MM.1S (cell line): ENCODE results near the gene LPIN2.

ENCODE experiments used
- DNase-seq: peaks from one replicate; pipeline ENCODE4 v3.0.0-alpha.2; 2015
- H2AFZ ChIP-seq: fragments of 300-600 bp; sonication (generic); 2 replicates; pipeline ENCODE4 v1.6.0; 2016; ENCODE audit warnings: antibody characterized with exemption, low read length
- H3F3A ChIP-seq: fragments of 300-600 bp; sonication (generic); 2 replicates; pipeline ENCODE4 v1.6.1; 2016; ENCODE audit warnings: mild to moderate bottlenecking, antibody characterized with exemption, low read length, moderate library complexity, mixed read lengths; ENCODE audit not compliant: insufficient read depth
- H3K27ac ChIP-seq: fragments of 300-600 bp; sonication (generic); 2 replicates; pipeline ENCODE4 v1.5.1; 2016; ENCODE audit warnings: mild to moderate bottlenecking, low read length
- H3K27me3 ChIP-seq: fragments of 300-600 bp; sonication (generic); replicated peaks from 2 replicates; pipeline ENCODE4 v1.6.0; 2016; ENCODE audit warnings: low read length; ENCODE audit not compliant: insufficient read depth
- H3K36me3 ChIP-seq: fragments of 300-600 bp; sonication (generic); replicated peaks from 2 replicates; pipeline ENCODE4 v1.6.1; 2016; ENCODE audit warnings: mild to moderate bottlenecking, low read length, mixed read lengths; ENCODE audit not compliant: insufficient read depth
- H3K4me1 ChIP-seq: fragments of 300-600 bp; sonication (generic); 2 replicates; pipeline ENCODE4 v1.6.1; 2016; ENCODE audit warnings: low read length, mixed read lengths
- H3K4me2 ChIP-seq: fragments of 300-600 bp; sonication (generic); 2 replicates; pipeline ENCODE4 v1.6.0; 2016; ENCODE audit warnings: low read depth, low read length
- H3K4me3 ChIP-seq: fragments of 300-600 bp; sonication (generic); 2 replicates; pipeline ENCODE4 v1.5.1; 2016; ENCODE audit warnings: low read length, mixed read lengths
- H3K79me2 ChIP-seq: fragments of 300-600 bp; sonication (generic); 2 replicates; pipeline ENCODE4 v1.6.1; 2016; ENCODE audit warnings: mixed run types, low read length, mixed read lengths
- H3K9ac ChIP-seq: fragments of 300-600 bp; sonication (generic); 2 replicates; pipeline ENCODE4 v1.6.1; 2016; ENCODE audit warnings: low read length, mixed read lengths
- H3K9me2 ChIP-seq: fragments of 300-600 bp; sonication (generic); replicated peaks from 2 replicates; pipeline ENCODE4 v1.6.1; 2016; ENCODE audit warnings: mild to moderate bottlenecking, low read length, mixed read lengths; ENCODE audit not compliant: insufficient read depth
- H3K9me3 ChIP-seq: fragments of 300-600 bp; sonication (generic); replicated peaks from 2 replicates; pipeline ENCODE4 v1.6.1; 2016; ENCODE audit warnings: mild to moderate bottlenecking, low read length, mixed read lengths; ENCODE audit not compliant: insufficient read depth
- H4K20me1 ChIP-seq: fragments of 300-600 bp; sonication (generic); 2 replicates; pipeline ENCODE4 v1.6.1; 2016; ENCODE audit warnings: mild to moderate bottlenecking, low read length, moderate library complexity, mixed read lengths; ENCODE audit not compliant: insufficient read depth
- CTCF ChIP-seq: fragments of 300-600 bp; sonication (generic); IDR thresholded peaks from 2 replicates; pipeline ENCODE4 v1.5.1; 2016; ENCODE audit warnings: antibody characterized with exemption, low read length, mixed read lengths
- EZH2 ChIP-seq: fragments of 300-600 bp; sonication (generic); optimal IDR thresholded peaks from 2 replicates; pipeline ENCODE3; 2017; ENCODE audit warnings: low read depth, mild to moderate bottlenecking, antibody characterized with exemption, low read length, mixed read lengths
- EZH2phosphoT487 ChIP-seq: fragments of 300-600 bp; sonication (generic); IDR thresholded peaks from 2 replicates; pipeline ENCODE4 v1.6.1; 2018; ENCODE audit warnings: antibody characterized with exemption, low read length

The LPIN2 gene

GRCh38 chr18:2997429-2997828 lies 15.5 kb downstream of the LPIN2 start:
- no peak for DNase-seq
- Histone ChIP-seq H3K4me3 (no peak overlapping the region), H3K27me3 (no peaks in the 10 kb centered on the region), H3K79me2 (peaks cover 5% of the 10 kb centered on the region; the same call in 1 of the 2 replicates), H3K36me3 (no peaks in the 10 kb centered on the region), H3K9ac (no peak overlapping the region), H3K4me1 (peaks cover 5% of the 10 kb centered on the region), H3K4me2 (no peak overlapping the region), H3K9me3 (no peaks in the 10 kb centered on the region), H3F3A (no peaks in the 10 kb centered on the region; the same call in 1 of the 2 replicates), H2AFZ (no peak overlapping the region), H4K20me1 (no peaks in the 10 kb centered on the region), H3K27ac (no peak overlapping the region), H3K9me2 (no peaks in the 10 kb centered on the region)
- TF ChIP-seq EZH2 (no peak), CTCF (no peak)

- H3K4me2 ChIP-seq: peak overlapping the region; percentile 61
- peaks cover 10% of the 10 kb centered on the region for H3K4me1 ChIP-seq
- no peaks in the 10 kb centered on the region; the same call in 1 of the 2 replicates for H3F3A ChIP-seq
- no peaks in the 10 kb centered on the region for H3K36me3 ChIP-seq
- H4K20me1 ChIP-seq: no peaks in the 10 kb centered on the region
- no peak for TF ChIP-seq EZH2
- peak; percentile 81 for TF ChIP-seq CTCF
- H3K9me3 ChIP-seq: no peaks in the 10 kb centered on the region
- H3K9ac ChIP-seq: peak overlapping the region; percentile 28; the same call in 1 of the 2 replicates
- DNase-seq: peak; percentile 69
- peak overlapping the region; percentile 36; the same call in 1 of the 2 replicates for H3K4me3 ChIP-seq
- H2AFZ ChIP-seq: peak overlapping the region; percentile 40; the same call in 1 of the 2 replicates
- H3K9me2 ChIP-seq: no peaks in the 10 kb centered on the region
- no peaks in the 10 kb centered on the region for H3K27me3 ChIP-seq
- peak overlapping the region; percentile 5; the same call in 1 of the 2 replicates for H3K27ac ChIP-seq
- H3K79me2 ChIP-seq: peaks cover 2% of the 10 kb centered on the region; the same call in 1 of the 2 replicates
These were observed 18.1 kb downstream of the LPIN2 start for GRCh38 chr18:2994603-2995432.

GRCh38 chr18:2994020-2994589 lies 18.8 kb downstream of the LPIN2 start:
- Histone ChIP-seq H3K9me3 (no peaks in the 10 kb centered on the region), H3K27ac (no peak overlapping the region), H3K4me3 (no peak overlapping the region), H3K79me2 (peaks cover 4% of the 10 kb centered on the region; the same call in 1 of the 2 replicates), H3K9me2 (no peaks in the 10 kb centered on the region), H3F3A (no peaks in the 10 kb centered on the region; the same call in 1 of the 2 replicates), H3K4me2 (no peak overlapping the region), H3K9ac (no peak overlapping the region), H4K20me1 (no peaks in the 10 kb centered on the region), H3K36me3 (no peaks in the 10 kb centered on the region), H2AFZ (no peak overlapping the region), H3K4me1 (peaks cover 10% of the 10 kb centered on the region), H3K27me3 (no peaks in the 10 kb centered on the region)
- no peak for TF ChIP-seq EZH2phosphoT487
- no peak for TF ChIP-seq EZH2
- TF ChIP-seq CTCF: no peak
- DNase-seq: no peak
